ENCODE data around the gene SLC30A10.

DNA sequence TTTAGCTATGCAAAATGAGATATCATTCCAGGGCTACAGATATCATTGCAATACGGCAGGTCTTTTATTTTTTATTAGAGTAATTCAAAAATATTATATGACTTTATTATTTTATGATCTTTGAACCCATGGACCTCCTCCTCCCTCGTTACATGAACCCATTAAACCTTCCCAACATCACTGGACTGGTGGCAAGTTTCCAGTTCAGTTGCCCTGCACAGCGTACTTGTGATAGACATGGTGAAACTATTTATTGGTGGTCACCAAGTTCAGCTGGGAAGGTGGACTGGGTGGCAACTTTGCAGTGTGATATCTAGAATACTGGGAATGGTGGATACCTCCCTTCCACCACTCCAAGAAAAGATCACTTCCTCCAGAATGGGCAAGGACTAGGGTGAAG, 52.5 kb downstream of the SLC30A10 start:
- TF ChIP-seq CTCF (IDR thresholded peaks at IDR 0.05; ENCODE audit: low read length) (no peak), EZH2 (optimal IDR thresholded peaks at IDR 0.05; ENCODE audit: low read depth, low read length) (no peak)

Measured in MM.1S (cell line).